ENCODE data around the gene EIF5AL1. TPM values are rescaled to one million over a fixed set of nuclear protein-coding genes. Genes with fewer than 3 reads are reported as not detected.

EIF5AL1 gene
- total and polyA plus RNA-seq, 2 of the 13 experiments (the other 11 are each of a cell fraction or from before 2014, with no cell fraction given) = 0.22 to 0.50 TPM

GRCh38 chr10:79472951-79473350 lies 39.4 kb upstream of the EIF5AL1 start (continued):
- no peak for TF ChIP-seq ZMAT5 (CRISPR knock-in tag; IDR thresholded peaks at IDR 0.05; ENCODE audit: borderline replicate concordance, low read depth)
- TF ChIP-seq GMEB1 (CRISPR knock-in tag; IDR thresholded peaks at IDR 0.05; ENCODE audit: borderline replicate concordance) = no peak
- no peak for TF ChIP-seq PHB2 (IDR thresholded peaks at IDR 0.05; ENCODE audit: partially characterized antibody)
- TF ChIP-seq ATF7 (IDR thresholded peaks at IDR 0.05) = no peak
- no peak for TF ChIP-seq ATF7 (CRISPR knock-in tag; IDR thresholded peaks at IDR 0.05)
- no peak for TF ChIP-seq TRAFD1 (CRISPR knock-in tag; IDR thresholded peaks at IDR 0.05; ENCODE audit: borderline replicate concordance)
- TF ChIP-seq CEBPG (CRISPR knock-in tag; IDR thresholded peaks at IDR 0.05) = peak; percentile 85
- TF ChIP-seq ZC3H13 (CRISPR knock-in tag; IDR thresholded peaks at IDR 0.05) = no peak
- no peak for TF ChIP-seq FOXP1 (IDR thresholded peaks at IDR 0.05)
- TF ChIP-seq FOXP1 (CRISPR knock-in tag; IDR thresholded peaks at IDR 0.05) = peak; percentile 18; the same call in 1 of the 2 replicates
- TF ChIP-seq AKAP8 (CRISPR knock-in tag; IDR thresholded peaks at IDR 0.05) = no peak
- no peak for TF ChIP-seq ZBTB14 (CRISPR knock-in tag; IDR thresholded peaks at IDR 0.05)
- no peak for TF ChIP-seq ZNF180 (CRISPR knock-in tag; IDR thresholded peaks at IDR 0.05; ENCODE audit: borderline replicate concordance, low read depth)
- TF ChIP-seq ZSCAN21 (CRISPR knock-in tag; IDR thresholded peaks at IDR 0.05; ENCODE audit: borderline replicate concordance) = no peak
- TF ChIP-seq ZNF235 (CRISPR knock-in tag; IDR thresholded peaks at IDR 0.05; ENCODE audit: borderline replicate concordance) = no peak
- no peak for TF ChIP-seq ZNF746 (CRISPR knock-in tag; IDR thresholded peaks at IDR 0.05)
- TF ChIP-seq GLMP (CRISPR knock-in tag; IDR thresholded peaks at IDR 0.05; ENCODE audit: borderline replicate concordance) = no peak
- no peak for TF ChIP-seq SALL1 (CRISPR knock-in tag; IDR thresholded peaks at IDR 0.05)
- no peak for TF ChIP-seq ELK4 (CRISPR knock-in tag; IDR thresholded peaks at IDR 0.05; ENCODE audit: borderline replicate concordance)
- no peak for TF ChIP-seq ASH2L (IDR thresholded peaks at IDR 0.05; ENCODE audit: insufficient read length, low read depth, low read length)
- no peak for TF ChIP-seq SNAPC5 (CRISPR knock-in tag; IDR thresholded peaks at IDR 0.05; ENCODE audit: borderline replicate concordance)
- TF ChIP-seq PLRG1 (conservative IDR thresholded peaks at IDR 0.05) = no peak
- TF ChIP-seq TEF (CRISPR knock-in tag; IDR thresholded peaks at IDR 0.05) = peak; percentile 92
- no peak for TF ChIP-seq NR2F2 (IDR thresholded peaks at IDR 0.05; ENCODE audit: borderline replicate concordance, low read depth)
